ENCODE measurements around the gene ARMH3. TPM values are rescaled to one million over a fixed set of nuclear protein-coding genes. Genes with fewer than 3 reads are reported as not detected.

ARMH3 gene
- total and polyA plus RNA-seq, 4 donors: 14.7 to 23.7 (median 20.6) TPM

DNA sequence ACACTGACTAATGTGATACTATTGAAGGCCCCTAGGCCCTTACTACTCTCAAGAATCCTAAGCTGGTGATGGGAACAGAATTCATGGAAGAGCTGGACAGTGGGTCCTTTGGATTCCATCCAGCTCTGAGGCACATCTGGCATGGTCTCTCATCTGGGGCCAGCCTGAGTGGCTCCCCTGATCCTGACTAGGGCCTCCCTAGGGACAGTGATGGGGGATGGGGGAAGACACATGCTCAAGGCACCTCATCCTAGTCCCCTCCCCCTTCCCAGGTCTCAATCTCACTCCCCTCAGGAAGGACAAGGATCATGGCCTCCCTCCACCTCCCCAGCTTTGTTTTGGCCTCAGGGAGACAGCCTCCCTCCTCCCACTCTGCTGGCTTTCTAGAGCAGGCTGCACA lies 214.1 kb downstream of the ARMH3 start:
- DNase-seq: no peak
- H3K9ac ChIP-seq (ENCODE audit: insufficient read depth in 1 of 2, low read length in 2 of 2): no peak overlapping the region
- H3K4me1 ChIP-seq (ENCODE audit: control insufficient read depth in 5 of 5, insufficient read depth in 5 of 5, low read length in 5 of 5): peaks cover 0 to 14% (median 3%) of the 10 kb centered on the region in 5 donors
- TF ChIP-seq, protein P1, sequence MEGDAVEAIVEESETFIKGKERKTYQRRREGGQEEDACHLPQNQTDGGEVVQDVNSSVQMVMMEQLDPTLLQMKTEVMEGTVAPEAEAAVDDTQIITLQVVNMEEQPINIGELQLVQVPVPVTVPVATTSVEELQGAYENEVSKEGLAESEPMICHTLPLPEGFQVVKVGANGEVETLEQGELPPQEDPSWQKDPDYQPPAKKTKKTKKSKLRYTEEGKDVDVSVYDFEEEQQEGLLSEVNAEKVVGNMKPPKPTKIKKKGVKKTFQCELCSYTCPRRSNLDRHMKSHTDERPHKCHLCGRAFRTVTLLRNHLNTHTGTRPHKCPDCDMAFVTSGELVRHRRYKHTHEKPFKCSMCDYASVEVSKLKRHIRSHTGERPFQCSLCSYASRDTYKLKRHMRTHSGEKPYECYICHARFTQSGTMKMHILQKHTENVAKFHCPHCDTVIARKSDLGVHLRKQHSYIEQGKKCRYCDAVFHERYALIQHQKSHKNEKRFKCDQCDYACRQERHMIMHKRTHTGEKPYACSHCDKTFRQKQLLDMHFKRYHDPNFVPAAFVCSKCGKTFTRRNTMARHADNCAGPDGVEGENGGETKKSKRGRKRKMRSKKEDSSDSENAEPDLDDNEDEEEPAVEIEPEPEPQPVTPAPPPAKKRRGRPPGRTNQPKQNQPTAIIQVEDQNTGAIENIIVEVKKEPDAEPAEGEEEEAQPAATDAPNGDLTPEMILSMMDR (IDR thresholded peaks at IDR 0.05; ENCODE audit: control extremely low read depth, extremely low read depth): no peak
- H3K4me3 ChIP-seq: no peak overlapping the region
- no peak overlapping the region for H3K27ac ChIP-seq (ENCODE audit: low read depth in 1 of 2, low read length in 1 of 2)
- peaks cover 0 to 3% (median under 1%) of the 10 kb centered on the region in 4 donors for H3K36me3 ChIP-seq (ENCODE audit: control insufficient read depth in 4 of 4, insufficient read depth in 4 of 4, low read length in 4 of 4)
- no peaks in the 10 kb centered on the region for H3K9me3 ChIP-seq (ENCODE audit: control insufficient read depth in 4 of 4, insufficient read depth in 3 of 4, low read length in 3 of 4)
- ATAC-seq (ENCODE audit: insufficient read depth, low FRiP score): no peak
- peaks cover 0 to 2% (median 0%) of the 10 kb centered on the region in 3 donors for H3K27me3 ChIP-seq (ENCODE audit: control insufficient read depth in 3 of 3, insufficient read depth in 3 of 3, low read length in 2 of 3)

DNA sequence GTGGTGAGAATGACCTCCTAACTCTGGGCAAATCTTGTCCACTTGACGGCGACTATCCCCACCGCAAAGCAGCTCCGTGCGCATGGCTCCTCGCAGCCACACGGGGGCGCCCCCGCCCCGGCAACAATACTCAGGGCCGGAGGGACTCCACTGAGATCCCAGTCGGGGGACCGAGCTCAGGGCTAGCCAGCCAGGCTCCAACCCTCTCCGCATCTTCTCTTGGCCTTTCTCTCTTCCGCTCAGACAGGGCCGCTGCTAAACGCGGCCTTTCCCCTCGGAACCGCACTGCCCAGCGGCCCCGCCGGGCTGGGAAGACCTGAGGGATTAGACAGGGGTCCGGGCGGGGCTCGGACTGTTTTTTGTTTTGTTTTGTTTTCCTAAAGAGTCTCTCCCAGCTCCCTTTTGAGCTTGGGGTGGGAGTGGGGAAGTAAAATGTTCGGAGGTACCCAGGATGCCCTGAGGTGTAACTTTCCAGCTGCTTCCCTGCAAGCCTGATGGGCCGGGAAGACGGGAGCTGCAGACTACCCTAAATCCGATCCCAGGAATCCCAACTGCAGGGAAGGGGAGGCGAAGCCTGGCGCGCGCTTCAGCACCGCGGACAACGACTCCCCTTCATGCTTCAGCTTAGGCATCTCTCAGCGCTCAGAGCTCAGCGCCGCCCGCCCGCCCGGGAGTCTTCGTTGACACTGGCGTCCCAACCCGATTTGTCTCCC lies 215.1 kb downstream of the ARMH3 start:
- H3K4me3 ChIP-seq: no peak overlapping the region

DNA sequence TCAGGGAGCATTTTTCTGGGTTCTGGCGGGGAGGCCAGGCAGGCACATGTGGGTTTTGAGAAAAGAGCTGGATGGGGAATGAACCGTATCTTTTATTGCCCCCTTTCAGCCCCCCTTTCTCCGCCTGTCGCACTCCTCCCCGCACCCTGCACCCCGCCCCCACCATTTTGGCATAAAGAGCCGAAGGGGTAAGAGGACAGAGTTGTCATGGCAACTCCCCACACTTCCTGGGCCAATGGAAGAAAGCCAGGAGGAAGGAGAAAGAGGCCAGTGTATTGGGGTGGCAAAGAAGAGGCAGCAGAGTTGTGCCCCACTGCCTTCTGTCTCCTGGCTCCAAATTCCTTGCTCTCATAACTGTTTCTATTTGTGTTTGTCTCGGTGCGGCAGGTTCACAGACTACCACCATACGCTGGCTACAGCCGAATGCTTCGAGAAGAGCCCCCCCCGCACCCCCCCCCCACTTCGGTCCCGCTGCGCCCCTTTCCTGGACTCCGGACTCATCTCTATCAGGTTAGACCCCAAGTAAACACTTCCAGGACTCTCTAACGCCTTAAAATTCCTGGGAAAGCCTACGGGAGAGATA lies 215.8 kb downstream of the ARMH3 start:
- Histone ChIP-seq H3K27me3 (ENCODE audit: control insufficient read depth in 3 of 3, insufficient read depth in 3 of 3, low read length in 2 of 3) (peaks cover 0 to 2% (median 0%) of the 10 kb centered on the region in 3 donors), H3K4me3 (no peak overlapping the region), H3K4me1 (ENCODE audit: control insufficient read depth in 5 of 5, insufficient read depth in 5 of 5, low read length in 5 of 5) (peaks cover 0 to 14% (median 3%) of the 10 kb centered on the region in 5 donors), H3K36me3 (ENCODE audit: control insufficient read depth in 4 of 4, insufficient read depth in 4 of 4, low read length in 4 of 4) (peaks cover 0 to 2% (median 0%) of the 10 kb centered on the region in 4 donors), H3K9me3 (ENCODE audit: control insufficient read depth in 4 of 4, insufficient read depth in 3 of 4, low read length in 3 of 4) (no peaks in the 10 kb centered on the region), H3K27ac (ENCODE audit: low read depth in 1 of 2, low read length in 1 of 2) (no peak overlapping the region), H3K9ac (ENCODE audit: insufficient read depth in 1 of 2, low read length in 2 of 2) (no peak overlapping the region)
- WGBS, 2 donors: 5 to 11% methylated on average over 19 of the region's 19 CpGs
- DNase-seq (peak in 2 of 3 donors; percentile 38 to 39), ATAC-seq (ENCODE audit: insufficient read depth, low FRiP score) (no peak)
- TF ChIP-seq, protein P1 (IDR thresholded peaks at IDR 0.05; ENCODE audit: control extremely low read depth, extremely low read depth): no peak

More for the DNA sequence above, 215.1 kb downstream of the ARMH3 start:
- DNase-seq: peak; percentile 89 to 94 (median 90)
- TF ChIP-seq, protein P1 (IDR thresholded peaks at IDR 0.05; ENCODE audit: control extremely low read depth, extremely low read depth): peak; percentile 66
- ATAC-seq (ENCODE audit: insufficient read depth, low FRiP score): peak; percentile 83
- peaks cover 0 to 14% (median 3%) of the 10 kb centered on the region in 5 donors for H3K4me1 ChIP-seq (ENCODE audit: control insufficient read depth in 5 of 5, insufficient read depth in 5 of 5, low read length in 5 of 5)
- peaks cover 0 to 2% (median 0%) of the 10 kb centered on the region in 3 donors for H3K27me3 ChIP-seq (ENCODE audit: control insufficient read depth in 3 of 3, insufficient read depth in 3 of 3, low read length in 2 of 3)
- no peaks in the 10 kb centered on the region for H3K9me3 ChIP-seq (ENCODE audit: control insufficient read depth in 4 of 4, insufficient read depth in 3 of 4, low read length in 3 of 4)
- WGBS, 2 donors: 2 to 3% methylated on average over 45 to 46 of the region's 46 CpGs
- no peak overlapping the region for H3K27ac ChIP-seq (ENCODE audit: low read depth in 1 of 2, low read length in 1 of 2)
- H3K36me3 ChIP-seq (ENCODE audit: control insufficient read depth in 4 of 4, insufficient read depth in 4 of 4, low read length in 4 of 4): peaks cover 0 to 3% (median 0%) of the 10 kb centered on the region in 4 donors
- H3K9ac ChIP-seq (ENCODE audit: insufficient read depth in 1 of 2, low read length in 2 of 2): no peak overlapping the region

Data from lung (tissue), 12 donors.